ENCODE data around the gene ZNF362.

Gene ZNF362

DNA sequence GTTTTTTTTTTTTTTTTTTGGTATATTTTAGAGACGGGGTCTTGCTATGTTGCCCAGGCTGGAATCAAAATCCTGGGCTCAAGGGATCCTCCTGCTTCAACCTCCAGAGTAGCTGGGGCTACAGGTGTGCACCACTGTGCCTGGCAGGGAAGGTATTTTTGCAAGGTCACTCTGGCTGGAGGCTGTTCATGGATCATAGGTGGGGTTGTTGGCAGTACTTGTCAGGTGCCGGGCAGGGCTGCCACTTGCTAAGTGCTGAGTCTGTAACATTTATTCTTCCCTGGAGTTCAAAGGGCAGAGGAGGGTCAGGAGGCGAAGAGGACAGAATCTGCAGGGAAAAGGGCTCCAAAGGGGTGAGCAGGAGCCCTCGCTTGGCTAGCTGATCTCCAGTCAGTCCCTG, 40.5 kb downstream of the ZNF362 start:
- DNase-seq = no peak
- Histone ChIP-seq H2AFZ (ENCODE audit: low read depth, low read length) (no peak overlapping the region), H3K79me2 (ENCODE audit: insufficient read depth, low read length) (peaks cover 7% of the 10 kb centered on the region; the same call in 1 of the 2 replicates), H3K4me2 (ENCODE audit: insufficient read depth, low read length) (no peak overlapping the region), H3K9me3 (ENCODE audit: insufficient read depth, low read length, severe bottlenecking) (no peaks in the 10 kb centered on the region), H3K9ac (ENCODE audit: low read depth, low read length) (no peak overlapping the region), H3K27me3 (ENCODE audit: insufficient read depth, low read length, poor library complexity) (no peaks in the 10 kb centered on the region), H3K36me3 (ENCODE audit: insufficient read depth, low read length) (peaks cover 82% of the 10 kb centered on the region), H3K4me3 (ENCODE audit: low read depth in 1 of 2, low read length in 2 of 2) (no peak overlapping the region), H3K27ac (ENCODE audit: low read length) (no peak overlapping the region), H4K20me1 (ENCODE audit: insufficient read depth, low read length) (peaks cover 43% of the 10 kb centered on the region), H3K4me1 (ENCODE audit: insufficient read depth, low read length) (no peaks in the 10 kb centered on the region)
- no peak for TF ChIP-seq EZH2 (IDR thresholded peaks at IDR 0.05; ENCODE audit: borderline replicate concordance, low read depth, low read length, severe bottlenecking)
- TF ChIP-seq, protein P1, sequence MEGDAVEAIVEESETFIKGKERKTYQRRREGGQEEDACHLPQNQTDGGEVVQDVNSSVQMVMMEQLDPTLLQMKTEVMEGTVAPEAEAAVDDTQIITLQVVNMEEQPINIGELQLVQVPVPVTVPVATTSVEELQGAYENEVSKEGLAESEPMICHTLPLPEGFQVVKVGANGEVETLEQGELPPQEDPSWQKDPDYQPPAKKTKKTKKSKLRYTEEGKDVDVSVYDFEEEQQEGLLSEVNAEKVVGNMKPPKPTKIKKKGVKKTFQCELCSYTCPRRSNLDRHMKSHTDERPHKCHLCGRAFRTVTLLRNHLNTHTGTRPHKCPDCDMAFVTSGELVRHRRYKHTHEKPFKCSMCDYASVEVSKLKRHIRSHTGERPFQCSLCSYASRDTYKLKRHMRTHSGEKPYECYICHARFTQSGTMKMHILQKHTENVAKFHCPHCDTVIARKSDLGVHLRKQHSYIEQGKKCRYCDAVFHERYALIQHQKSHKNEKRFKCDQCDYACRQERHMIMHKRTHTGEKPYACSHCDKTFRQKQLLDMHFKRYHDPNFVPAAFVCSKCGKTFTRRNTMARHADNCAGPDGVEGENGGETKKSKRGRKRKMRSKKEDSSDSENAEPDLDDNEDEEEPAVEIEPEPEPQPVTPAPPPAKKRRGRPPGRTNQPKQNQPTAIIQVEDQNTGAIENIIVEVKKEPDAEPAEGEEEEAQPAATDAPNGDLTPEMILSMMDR (IDR thresholded peaks at IDR 0.05; ENCODE audit: borderline replicate concordance, extremely low read depth, low read length, poor library complexity, severe bottlenecking) = no peak
- ATAC-seq (ENCODE audit: insufficient read depth, low read depth) = no peak

DNA sequence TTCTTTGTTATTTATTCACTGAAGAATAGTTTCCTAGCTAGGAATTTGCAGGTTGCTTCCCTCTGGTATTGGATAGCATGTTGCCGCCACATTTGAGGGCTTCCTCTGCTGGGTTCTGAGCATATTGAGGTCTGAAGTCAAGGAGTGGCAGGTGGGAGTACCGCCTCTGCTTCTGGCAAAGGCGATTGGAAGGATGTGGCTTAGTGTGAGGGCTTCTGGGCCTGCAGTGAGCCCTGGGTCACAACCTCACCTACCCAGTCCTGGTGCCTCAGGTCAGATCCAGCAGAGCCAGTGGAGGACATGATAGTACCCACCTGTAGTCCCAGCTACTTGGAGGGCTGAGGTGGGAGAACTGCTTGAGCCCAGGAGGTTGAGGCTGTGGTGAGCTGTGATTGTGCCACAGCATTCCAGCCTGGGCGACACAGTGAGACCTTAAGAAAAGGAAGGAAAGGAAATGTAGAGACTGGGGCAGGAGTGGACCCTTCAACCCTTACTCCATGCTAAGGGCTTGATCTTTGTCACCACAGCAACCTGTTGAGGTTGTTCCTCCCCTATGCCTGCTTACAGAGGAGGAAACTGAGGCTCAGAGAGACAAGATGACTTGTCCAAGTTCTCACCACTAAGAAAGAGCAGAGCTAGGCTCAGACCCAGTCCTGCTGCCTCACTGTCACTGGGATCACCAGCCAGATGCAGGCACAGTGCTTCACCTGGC, 41.8 kb downstream of the ZNF362 start:
- ATAC-seq (ENCODE audit: insufficient read depth, low read depth) (no peak), DNase-seq (no peak)
- peaks cover 4% of the 10 kb centered on the region; the same call in 1 of the 2 replicates for H3K79me2 ChIP-seq (ENCODE audit: insufficient read depth, low read length)
- no peak overlapping the region for H3K4me3 ChIP-seq (ENCODE audit: low read depth in 1 of 2, low read length in 2 of 2)
- no peaks in the 10 kb centered on the region for H3K9me3 ChIP-seq (ENCODE audit: insufficient read depth, low read length, severe bottlenecking)
- no peak overlapping the region for H3K9ac ChIP-seq (ENCODE audit: low read depth, low read length)
- TF ChIP-seq EZH2 (IDR thresholded peaks at IDR 0.05; ENCODE audit: borderline replicate concordance, low read depth, low read length, severe bottlenecking) = no peak
- TF ChIP-seq, protein P1 (IDR thresholded peaks at IDR 0.05; ENCODE audit: borderline replicate concordance, extremely low read depth, low read length, poor library complexity, severe bottlenecking) = no peak
- H3K36me3 ChIP-seq (ENCODE audit: insufficient read depth, low read length) = peaks cover 77% of the 10 kb centered on the region
- no peak overlapping the region for H3K27ac ChIP-seq (ENCODE audit: low read length)
- H3K27me3 ChIP-seq (ENCODE audit: insufficient read depth, low read length, poor library complexity) = no peaks in the 10 kb centered on the region
- H3K4me1 ChIP-seq (ENCODE audit: insufficient read depth, low read length) = no peaks in the 10 kb centered on the region
- H2AFZ ChIP-seq (ENCODE audit: low read depth, low read length) = no peak overlapping the region
- no peak overlapping the region for H3K4me2 ChIP-seq (ENCODE audit: insufficient read depth, low read length)
- peaks cover 38% of the 10 kb centered on the region for H4K20me1 ChIP-seq (ENCODE audit: insufficient read depth, low read length)

DNA sequence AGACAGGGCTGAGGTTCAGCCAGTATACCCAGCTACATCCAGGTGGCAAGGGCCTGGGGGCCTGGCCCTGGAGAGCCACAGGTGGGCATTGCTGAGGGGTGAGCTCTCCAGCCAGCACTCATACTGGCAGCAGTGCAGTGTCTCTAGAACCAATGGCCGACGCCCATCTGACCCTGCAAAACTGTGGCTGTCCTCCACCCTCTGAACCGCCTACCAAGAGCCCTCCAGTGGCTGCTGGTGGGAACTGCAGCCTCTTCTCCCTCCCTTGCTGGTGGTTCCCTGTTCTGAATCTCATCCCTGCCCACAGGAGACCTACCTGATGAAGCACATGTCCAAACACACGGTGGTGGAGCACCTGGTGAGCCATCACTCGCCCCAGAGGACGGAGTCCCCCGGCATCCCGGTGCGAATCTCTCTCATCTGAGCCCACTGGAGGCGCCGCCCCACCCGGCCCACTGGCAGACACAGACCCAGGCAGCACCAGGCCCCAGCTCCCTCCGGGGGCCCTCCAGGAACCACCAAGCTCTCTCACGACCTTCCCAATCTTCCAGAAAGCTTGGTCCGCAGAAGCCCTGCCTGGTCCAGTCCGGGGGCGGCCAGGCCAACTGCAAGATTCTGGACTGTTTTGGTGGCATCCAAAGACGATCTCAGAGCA, 42.5 kb downstream of the ZNF362 start:
- Histone ChIP-seq H3K79me2 (ENCODE audit: insufficient read depth, low read length) (peaks cover 1% of the 10 kb centered on the region; the same call in 1 of the 2 replicates), H3K4me1 (ENCODE audit: insufficient read depth, low read length) (no peaks in the 10 kb centered on the region), H3K27ac (ENCODE audit: low read length) (no peak overlapping the region), H3K27me3 (ENCODE audit: insufficient read depth, low read length, poor library complexity) (no peaks in the 10 kb centered on the region), H3K4me2 (ENCODE audit: insufficient read depth, low read length) (no peak overlapping the region), H2AFZ (ENCODE audit: low read depth, low read length) (no peak overlapping the region), H3K9ac (ENCODE audit: low read depth, low read length) (no peak overlapping the region), H4K20me1 (ENCODE audit: insufficient read depth, low read length) (peaks cover 32% of the 10 kb centered on the region), H3K4me3 (ENCODE audit: low read depth in 1 of 2, low read length in 2 of 2) (no peak overlapping the region), H3K36me3 (ENCODE audit: insufficient read depth, low read length) (peaks cover 70% of the 10 kb centered on the region), H3K9me3 (ENCODE audit: insufficient read depth, low read length, severe bottlenecking) (no peaks in the 10 kb centered on the region)
- ATAC-seq (ENCODE audit: insufficient read depth, low read depth) = peak; percentile 60
- TF ChIP-seq, protein P1 (IDR thresholded peaks at IDR 0.05; ENCODE audit: borderline replicate concordance, extremely low read depth, low read length, poor library complexity, severe bottlenecking) = peak; percentile 83
- TF ChIP-seq EZH2 (IDR thresholded peaks at IDR 0.05; ENCODE audit: borderline replicate concordance, low read depth, low read length, severe bottlenecking) = no peak
- peak; percentile 63 for DNase-seq

Measured in DND-41 (cell line).